HepG2 (cell line): ENCODE data around the gene KRTCAP2. TPM values are rescaled to one million over a fixed set of nuclear protein-coding genes. Genes with fewer than 3 reads are reported as not detected.
A peak's percentile ranks its signal among the peaks of the same experiment; 100 is the strongest.

Source experiments
- FOXK1 ChIP-seq: sonication (generic); formaldehyde crosslinking; IDR thresholded peaks from 2 replicates; pipeline ENCODE4 v1.4.0; 2020; ENCODE audit warnings: low read depth, missing genetic modification reagents, borderline replicate concordance
- FOXK2 ChIP-seq: fragments of 450-650 bp; IDR thresholded peaks from 2 replicates; pipeline ENCODE4 v1.6.1; 2016
- FUBP1 ChIP-seq: sonication (generic); formaldehyde crosslinking; IDR thresholded peaks from 2 replicates; pipeline ENCODE4 v1.5.1; 2020; ENCODE audit warnings: missing genetic modification reagents, mild to moderate bottlenecking, borderline replicate concordance
- HIVEP1 ChIP-seq: sonication (generic); formaldehyde crosslinking; IDR thresholded peaks from 2 replicates; pipeline ENCODE4 v1.4.0; 2020; ENCODE audit warnings: mild to moderate bottlenecking, missing genetic modification reagents
- KDM3A ChIP-seq: IDR thresholded peaks from 2 replicates; pipeline ENCODE4 v1.6.1; 2018; ENCODE audit warnings: low read depth, missing compliant biosample characterization
- MEF2D ChIP-seq: sonication (generic); formaldehyde crosslinking; IDR thresholded peaks from 2 replicates; pipeline ENCODE4 v1.5.1; 2020; ENCODE audit warnings: mild to moderate bottlenecking, missing genetic modification reagents
- POLR2AphosphoS5 ChIP-seq: IDR thresholded peaks from 2 replicates; pipeline ENCODE4 v1.6.1; 2012; ENCODE audit warnings: low read depth, low read length
- PRDM10 ChIP-seq: sonication (generic); formaldehyde crosslinking; IDR thresholded peaks from 2 replicates; pipeline ENCODE4 v1.4.0; 2020; ENCODE audit warnings: low read depth, missing genetic modification reagents
- TGIF2 ChIP-seq: IDR thresholded peaks from 2 replicates; pipeline ENCODE4 v1.6.1; 2016; ENCODE audit warnings: control low read depth, missing compliant biosample characterization
- U2AF1 ChIP-seq: fragments of 200-400 bp; formaldehyde crosslinking; optimal IDR thresholded peaks from 2 replicates; pipeline ENCODE3; 2017; ENCODE audit warnings: mild to moderate bottlenecking, low read depth, low read length
- ZBTB21 ChIP-seq: sonication (generic); formaldehyde crosslinking; IDR thresholded peaks from 2 replicates; pipeline ENCODE4 v1.4.0; 2020; ENCODE audit warnings: missing genetic modification reagents
- ZNF143 ChIP-seq: sonication (generic); formaldehyde crosslinking; IDR thresholded peaks from 2 replicates; pipeline ENCODE4 v1.4.0; 2020; ENCODE audit warnings: missing genetic modification reagents
- ZNF207 ChIP-seq: fragments of 450-650 bp; IDR thresholded peaks from 2 replicates; pipeline ENCODE4 v1.6.1; 2016; ENCODE audit warnings: antibody characterized with exemption, borderline replicate concordance
- ZNF256 ChIP-seq: sonication (generic); formaldehyde crosslinking; conservative IDR thresholded peaks from 2 replicates; pipeline ENCODE4 v1.4.0; 2020; ENCODE audit warnings: missing genetic modification reagents
- ZNF335 ChIP-seq: sonication (generic); formaldehyde crosslinking; IDR thresholded peaks from 2 replicates; pipeline ENCODE4 v1.4.0; 2020; ENCODE audit warnings: missing genetic modification reagents
- ZNF496 ChIP-seq: sonication (generic); formaldehyde crosslinking; IDR thresholded peaks from 2 replicates; pipeline ENCODE4 v1.8.1; 2023; ENCODE audit warnings: mild to moderate bottlenecking, moderate library complexity, missing genetic modification reagents; ENCODE audit not compliant: insufficient replicate concordance
- polyA plus RNA-seq, 8 experiments: library from polyadenylated mRNA; depleted of rRNA in 3 of 8; stranded (reverse) in 7 of 8; unstranded in 1 of 8; fragments of >200 nt; fragmentation: Illumina TruSeq in 4 of 8; extraction: Trizol in 4 of 8; gene quantifications; 2 replicates each; pipeline versions ENCODE4 v1.2.1 to v1.2.3, GENCODE V29; 2011 to 2016; ENCODE audit warnings: low read depth in 4 of 8, missing spikeins in 1 of 8, mixed read lengths in 1 of 8; ENCODE audit not compliant: insufficient read depth in 1 of 8
- total RNA-seq, 5 experiments: library from RNA; depleted of rRNA; stranded (reverse); fragments of >200 nt; fragmentation: Illumina TruSeq; extraction: Trizol; gene quantifications; 2 replicates each; pipeline ENCODE4 v1.2.3, GENCODE V29; 2016; ENCODE audit warnings: low read depth in 1 of 5
- TF ChIP-seq, protein P1 (sequence below): sonication (generic); formaldehyde crosslinking; IDR thresholded peaks from 2 replicates; pipeline ENCODE4 v1.4.0; 2020; ENCODE audit warnings: missing genetic modification reagents, mild to moderate bottlenecking, borderline replicate concordance

Gene KRTCAP2
- total and polyA plus RNA-seq, 2 of the 13 experiments (the other 11 are each of a cell fraction or from before 2014, with no cell fraction given), result 77.3 to 79.4 TPM

GRCh38 chr1:155134880-155135414 lies 38.2 kb downstream of the KRTCAP2 start (continued):
- TF ChIP-seq FUBP1, result no peak; the same call in 1 of the 2 replicates
- TF ChIP-seq ZNF335 (CRISPR knock-in tag), result peak; percentile 72; the same call in 1 of the 2 replicates
- 0 out of 2 replicates have a peak, but pooled peaks have one; percentile 13 for TF ChIP-seq KDM3A (CRISPR knock-in tag)
- no peak for TF ChIP-seq ZNF207
- peak; percentile 43; the same call in 1 of the 2 replicates for TF ChIP-seq HIVEP1
- peak; percentile 69 for TF ChIP-seq POLR2AphosphoS5
- peak; percentile 81; the same call in 1 of the 2 replicates for TF ChIP-seq TGIF2 (CRISPR knock-in tag)
- TF ChIP-seq MEF2D (CRISPR knock-in tag), result peak; percentile 57; the same call in 1 of the 2 replicates
- TF ChIP-seq FOXK1 (CRISPR knock-in tag), result peak; percentile 43; the same call in 1 of the 2 replicates
- no peak for TF ChIP-seq ZNF496 (CRISPR knock-in tag)
- TF ChIP-seq PRDM10 (CRISPR knock-in tag), result peak; percentile 58
- TF ChIP-seq ZBTB21, result 0 out of 2 replicates have a peak, but pooled peaks have one; percentile 17
- TF ChIP-seq ZNF256 (CRISPR knock-in tag), result peak; percentile 77; the same call in 1 of the 2 replicates
- TF ChIP-seq, protein P1, sequence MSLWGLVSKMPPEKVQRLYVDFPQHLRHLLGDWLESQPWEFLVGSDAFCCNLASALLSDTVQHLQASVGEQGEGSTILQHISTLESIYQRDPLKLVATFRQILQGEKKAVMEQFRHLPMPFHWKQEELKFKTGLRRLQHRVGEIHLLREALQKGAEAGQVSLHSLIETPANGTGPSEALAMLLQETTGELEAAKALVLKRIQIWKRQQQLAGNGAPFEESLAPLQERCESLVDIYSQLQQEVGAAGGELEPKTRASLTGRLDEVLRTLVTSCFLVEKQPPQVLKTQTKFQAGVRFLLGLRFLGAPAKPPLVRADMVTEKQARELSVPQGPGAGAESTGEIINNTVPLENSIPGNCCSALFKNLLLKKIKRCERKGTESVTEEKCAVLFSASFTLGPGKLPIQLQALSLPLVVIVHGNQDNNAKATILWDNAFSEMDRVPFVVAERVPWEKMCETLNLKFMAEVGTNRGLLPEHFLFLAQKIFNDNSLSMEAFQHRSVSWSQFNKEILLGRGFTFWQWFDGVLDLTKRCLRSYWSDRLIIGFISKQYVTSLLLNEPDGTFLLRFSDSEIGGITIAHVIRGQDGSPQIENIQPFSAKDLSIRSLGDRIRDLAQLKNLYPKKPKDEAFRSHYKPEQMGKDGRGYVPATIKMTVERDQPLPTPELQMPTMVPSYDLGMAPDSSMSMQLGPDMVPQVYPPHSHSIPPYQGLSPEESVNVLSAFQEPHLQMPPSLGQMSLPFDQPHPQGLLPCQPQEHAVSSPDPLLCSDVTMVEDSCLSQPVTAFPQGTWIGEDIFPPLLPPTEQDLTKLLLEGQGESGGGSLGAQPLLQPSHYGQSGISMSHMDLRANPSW (CRISPR knock-in tag), result no peak
- TF ChIP-seq U2AF1, result peak; percentile 34
- TF ChIP-seq FOXK2, result 0 out of 2 replicates have a peak, but pooled peaks have one; percentile 31
- TF ChIP-seq ZNF143 (CRISPR knock-in tag), result peak; percentile 67
